GM12874 (cell line): ENCODE data around the gene HAUS5.

ENCODE experiments used
- TF ChIP-seq, protein P1 (sequence below): IDR thresholded peaks from 2 replicates; pipeline ENCODE4 v1.5.1; 2011; ENCODE audit warnings: low read depth, mild to moderate bottlenecking, control low read depth, low read length, moderate library complexity; ENCODE audit not compliant: insufficient read depth

Gene HAUS5

DNA sequence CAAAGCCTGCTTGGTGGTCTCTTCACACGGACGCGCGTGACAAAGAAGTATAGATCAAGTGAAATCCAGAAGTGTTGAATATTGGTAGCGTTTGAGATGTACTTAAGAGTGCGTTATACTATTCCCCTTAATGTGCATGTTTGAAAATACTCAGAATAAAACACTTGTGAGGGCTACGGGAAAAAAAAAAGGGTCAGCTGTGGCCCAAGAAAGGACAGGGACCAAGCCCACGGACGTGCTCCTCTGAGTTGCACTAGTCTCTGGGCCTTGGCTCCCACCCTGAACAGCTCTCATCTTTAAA is 15.7 kb downstream of the HAUS5 start:
- TF ChIP-seq, protein P1, sequence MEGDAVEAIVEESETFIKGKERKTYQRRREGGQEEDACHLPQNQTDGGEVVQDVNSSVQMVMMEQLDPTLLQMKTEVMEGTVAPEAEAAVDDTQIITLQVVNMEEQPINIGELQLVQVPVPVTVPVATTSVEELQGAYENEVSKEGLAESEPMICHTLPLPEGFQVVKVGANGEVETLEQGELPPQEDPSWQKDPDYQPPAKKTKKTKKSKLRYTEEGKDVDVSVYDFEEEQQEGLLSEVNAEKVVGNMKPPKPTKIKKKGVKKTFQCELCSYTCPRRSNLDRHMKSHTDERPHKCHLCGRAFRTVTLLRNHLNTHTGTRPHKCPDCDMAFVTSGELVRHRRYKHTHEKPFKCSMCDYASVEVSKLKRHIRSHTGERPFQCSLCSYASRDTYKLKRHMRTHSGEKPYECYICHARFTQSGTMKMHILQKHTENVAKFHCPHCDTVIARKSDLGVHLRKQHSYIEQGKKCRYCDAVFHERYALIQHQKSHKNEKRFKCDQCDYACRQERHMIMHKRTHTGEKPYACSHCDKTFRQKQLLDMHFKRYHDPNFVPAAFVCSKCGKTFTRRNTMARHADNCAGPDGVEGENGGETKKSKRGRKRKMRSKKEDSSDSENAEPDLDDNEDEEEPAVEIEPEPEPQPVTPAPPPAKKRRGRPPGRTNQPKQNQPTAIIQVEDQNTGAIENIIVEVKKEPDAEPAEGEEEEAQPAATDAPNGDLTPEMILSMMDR, result no peak

DNA sequence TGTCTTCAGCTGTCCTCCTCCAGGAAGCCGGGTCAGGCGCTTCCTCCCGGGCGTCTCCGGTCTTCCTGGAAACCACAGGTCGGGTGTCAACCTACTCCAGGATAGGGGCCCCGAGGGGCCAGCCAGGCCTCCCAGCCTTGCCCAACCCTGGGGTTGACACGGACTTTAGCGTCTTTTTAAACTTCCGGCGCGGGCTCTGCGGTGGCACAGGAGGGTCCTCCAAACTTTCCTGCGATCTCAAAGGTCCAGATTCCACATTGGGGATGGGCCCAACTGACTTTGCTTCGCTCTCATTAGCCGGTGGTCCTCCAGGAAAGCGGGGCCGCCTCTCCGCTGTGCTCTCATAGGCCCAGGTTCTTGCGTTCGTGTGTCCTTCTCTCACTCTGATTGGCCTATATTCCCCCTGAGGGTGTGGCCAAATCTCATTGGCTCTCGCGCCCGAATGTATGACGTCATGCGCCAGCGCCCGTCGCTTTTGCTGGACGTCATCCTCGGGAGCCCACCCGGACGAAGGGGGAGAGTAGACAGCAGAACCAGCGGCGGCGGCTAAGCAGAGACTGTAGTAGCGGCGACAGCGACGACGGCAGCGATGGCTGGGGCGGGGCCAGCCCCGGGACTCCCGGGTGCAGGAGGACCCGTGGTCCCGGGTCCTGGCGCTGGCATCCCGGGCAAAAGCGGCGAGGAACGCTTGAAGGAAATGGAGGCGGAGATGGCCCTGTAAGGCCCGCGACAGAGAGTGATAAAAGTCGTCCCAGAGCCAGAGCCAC is 16.2 kb downstream of the HAUS5 start, which contains the start of gene RBM42:
TSS of gene RBM42 (plus strand) at position 472 of the 767 bp plus-strand sequence. CDS start at position 590, 118 bp downstream.
- TF ChIP-seq, protein P1, result no peak

DNA sequence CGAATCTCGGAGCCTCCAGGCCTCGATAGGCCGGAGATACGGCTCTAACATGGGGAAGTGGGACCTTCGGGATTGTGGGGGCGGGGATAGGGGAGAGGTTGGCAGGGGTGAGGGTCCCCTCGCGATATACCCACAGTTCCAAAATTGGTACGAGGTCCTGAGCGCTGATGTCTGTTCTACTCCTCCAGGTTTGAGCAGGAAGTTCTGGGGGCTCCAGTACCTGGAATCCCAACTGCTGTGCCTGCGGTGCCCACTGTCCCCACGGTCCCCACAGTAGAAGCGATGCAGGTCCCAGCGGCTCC is 16.7 kb downstream of the HAUS5 start:
- TF ChIP-seq, protein P1, result no peak

DNA sequence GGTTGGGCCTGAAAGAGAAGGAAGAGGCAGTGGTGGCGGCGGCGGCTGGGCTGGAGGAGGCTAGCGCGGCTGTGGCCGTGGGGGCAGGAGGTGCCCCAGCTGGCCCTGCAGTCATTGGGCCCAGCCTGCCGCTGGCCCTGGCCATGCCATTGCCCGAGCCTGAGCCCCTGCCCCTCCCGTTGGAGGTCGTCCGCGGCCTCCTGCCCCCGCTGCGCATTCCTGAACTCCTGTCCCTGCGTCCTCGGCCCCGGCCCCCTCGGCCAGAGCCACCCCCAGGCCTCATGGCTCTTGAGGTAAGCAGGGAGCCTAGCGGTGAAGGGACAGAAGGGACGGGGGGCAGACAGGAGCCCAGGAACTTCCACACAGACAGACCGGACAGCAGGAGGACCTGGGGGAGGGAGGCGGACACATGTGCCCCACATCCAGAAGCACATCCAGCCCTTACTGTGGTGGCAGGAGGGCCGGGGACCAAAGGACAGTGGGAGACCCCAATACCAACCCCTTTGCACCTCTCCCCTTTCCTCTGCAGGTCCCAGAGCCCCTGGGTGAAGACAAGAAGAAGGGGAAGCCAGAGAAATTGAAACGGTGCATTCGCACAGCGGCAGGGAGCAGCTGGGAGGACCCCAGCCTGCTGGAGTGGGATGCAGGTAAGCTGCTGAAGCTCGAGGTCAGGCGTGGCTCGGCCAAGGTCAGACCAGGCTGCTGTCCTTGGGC is 21.3 kb downstream of the HAUS5 start:
- TF ChIP-seq, protein P1, result no peak

DNA sequence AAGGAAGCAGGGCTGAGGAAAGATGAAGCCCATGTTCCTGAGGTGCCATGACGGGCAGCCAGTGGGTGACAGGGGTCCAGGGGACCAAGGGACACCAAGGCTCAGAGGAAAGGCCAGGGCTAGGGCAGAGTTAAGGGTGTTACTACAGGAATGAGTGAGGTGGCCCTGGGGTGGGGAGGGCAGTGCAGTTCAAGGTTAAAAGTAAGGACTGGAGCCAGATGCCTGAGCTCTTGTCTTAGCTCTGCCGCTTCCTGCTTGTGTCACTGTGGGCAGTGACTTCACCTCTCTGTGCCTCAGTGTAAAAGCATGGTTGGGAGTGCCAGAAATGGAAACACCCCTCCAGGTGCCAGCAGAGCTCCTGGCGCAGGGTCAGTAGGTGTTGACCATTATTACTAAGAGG is 24.1 kb downstream of the HAUS5 start:
- TF ChIP-seq, protein P1, result no peak

DNA sequence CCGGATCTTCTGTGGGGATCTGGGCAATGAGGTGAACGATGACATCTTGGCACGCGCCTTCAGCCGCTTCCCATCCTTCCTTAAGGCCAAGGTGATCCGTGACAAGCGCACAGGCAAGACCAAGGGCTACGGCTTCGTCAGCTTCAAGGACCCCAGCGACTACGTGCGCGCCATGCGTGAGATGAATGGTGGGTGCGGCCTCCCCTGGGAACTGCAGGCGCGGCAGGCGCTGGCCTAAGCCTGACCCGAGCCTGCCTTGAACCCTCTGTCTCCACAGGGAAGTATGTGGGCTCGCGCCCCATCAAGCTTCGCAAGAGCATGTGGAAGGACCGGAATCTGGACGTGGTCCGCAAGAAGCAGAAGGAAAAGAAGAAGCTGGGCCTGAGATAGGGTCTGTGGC is 24.6 kb downstream of the HAUS5 start:
- TF ChIP-seq, protein P1, result no peak

DNA sequence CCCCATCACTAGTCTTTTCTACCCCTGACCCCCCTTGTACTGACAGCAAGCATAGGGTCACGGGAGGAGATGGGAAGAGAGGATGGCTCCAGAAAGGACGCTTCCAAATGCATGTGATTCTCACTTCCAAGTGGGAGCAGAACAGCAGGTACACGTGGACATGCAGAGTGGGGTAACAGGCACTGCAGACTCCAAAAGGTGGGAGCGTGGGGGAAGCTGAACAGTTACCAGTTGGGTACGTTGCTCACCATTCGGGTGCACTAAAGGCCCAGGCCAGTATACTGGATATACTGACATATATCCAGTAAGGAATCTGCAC is 26.7 kb downstream of the HAUS5 start:
- TF ChIP-seq, protein P1, result no peak
